Fibroblast of lung (primary cell): Measurements from ENCODE around the gene KIRREL3. TPM values are rescaled to one million over a fixed set of nuclear protein-coding genes. Genes with fewer than 3 reads are reported as not detected.

Experiments
- DNase-seq, 2 donors: peaks; one replicate each; pipeline versions ENCODE4 v3.0.0 to v3.0.0-alpha.2; 2010; ENCODE audit warnings: low read depth in 2 of 2
- H2AFZ ChIP-seq: 2 replicates; pipeline ENCODE4 v1.5.1; 2012; ENCODE audit warnings: low read length, control low read depth, inconsistent platforms
- H3K27ac ChIP-seq: 2 replicates; pipeline ENCODE4 v1.5.1; 2011; ENCODE audit warnings: low read length, control low read depth; ENCODE audit not compliant: insufficient read depth
- H3K27me3 ChIP-seq: 2 replicates; pipeline ENCODE4 v1.5.1; 2011; ENCODE audit warnings: mild to moderate bottlenecking, low read length; ENCODE audit not compliant: control insufficient read depth, insufficient read depth
- H3K36me3 ChIP-seq: 2 replicates; pipeline ENCODE4 v1.5.1; 2011; ENCODE audit warnings: low read length; ENCODE audit not compliant: control insufficient read depth, insufficient read depth
- H3K4me1 ChIP-seq: 2 replicates; pipeline ENCODE4 v1.5.1; 2011; ENCODE audit warnings: low read length; ENCODE audit not compliant: control insufficient read depth, insufficient read depth; ENCODE audit errors: extremely low read depth
- H3K4me2 ChIP-seq: 2 replicates; pipeline ENCODE4 v1.5.1; 2011; ENCODE audit warnings: low read length, control low read depth; ENCODE audit not compliant: insufficient read depth; ENCODE audit errors: extremely low read depth
- H3K4me3 ChIP-seq, 4 experiments: fragments of 200-600 bp in 1 of 4; sonication (generic) in 1 of 4; replicated peaks in 1 of 4; 2 replicates each; pipeline ENCODE4 v1.5.1; 2011 to 2016; ENCODE audit warnings: low read length in 4 of 4, low read depth in 3 of 4, mild to moderate bottlenecking in 3 of 4, control low read depth in 2 of 4, inconsistent platforms in 1 of 4, mixed read lengths in 1 of 4; ENCODE audit not compliant: insufficient read depth in 1 of 4; ENCODE audit errors: control extremely low read depth in 1 of 4
- H3K79me2 ChIP-seq: 2 replicates; pipeline ENCODE4 v1.5.1; 2012; ENCODE audit warnings: mild to moderate bottlenecking, low read length, inconsistent platforms; ENCODE audit not compliant: control insufficient read depth, insufficient read depth
- H3K9ac ChIP-seq: 2 replicates; pipeline ENCODE4 v1.5.1; 2011; ENCODE audit warnings: mild to moderate bottlenecking, low read length, control low read depth; ENCODE audit not compliant: insufficient read depth
- H3K9me3 ChIP-seq: 2 replicates; pipeline ENCODE4 v1.5.1; 2012; ENCODE audit warnings: low read depth, low read length; ENCODE audit not compliant: control insufficient read depth, insufficient read depth
- H4K20me1 ChIP-seq: 2 replicates; pipeline ENCODE4 v1.5.1; 2011; ENCODE audit warnings: low read length; ENCODE audit not compliant: control insufficient read depth, insufficient read depth; ENCODE audit errors: extremely low read depth
- CTCF ChIP-seq, 2 donors: IDR thresholded peaks in 1 of 2; conservative IDR thresholded peaks in 1 of 2; 1 replicate in 1 of 2; 2 replicates in 1 of 2; pipeline ENCODE4 v1.5.1; 2011 to 2012; ENCODE audit warnings: low read length in 2 of 2, control low read depth in 1 of 2, inconsistent platforms in 1 of 2, low read depth in 1 of 2, mild to moderate bottlenecking in 1 of 2
- EZH2 ChIP-seq: IDR thresholded peaks from 2 replicates; pipeline ENCODE4 v1.5.1; 2012; ENCODE audit warnings: low read length, control low read depth, mild to moderate bottlenecking; ENCODE audit errors: missing control alignments
- polyA plus RNA-seq, 2 donors: library from polyadenylated mRNA; depleted of rRNA in 1 of 2; stranded (reverse) in 1 of 2; unstranded in 1 of 2; fragments of >200 nt; gene quantifications; 2 replicates each; pipeline ENCODE4 v1.2.1, GENCODE V29; 2011 to 2012; ENCODE audit warnings: missing spikeins in 1 of 2
- total RNA-seq: library from RNA; depleted of rRNA; stranded (reverse); fragments of >200 nt; gene quantifications from 2 replicates; pipeline ENCODE4 v1.2.1, GENCODE V29; 2014

The KIRREL3 gene
- total and polyA plus RNA-seq, 2 donors (not counting 1 experiment from before 2014, with no cell fraction given) = 2.8 to 6.1 TPM

GRCh38 chr11:126465573-126466188 lies 534.9 kb downstream of the KIRREL3 start:
- peaks cover 5% of the 10 kb centered on the region for H3K27me3 ChIP-seq
- DNase-seq = no peak
- H3K36me3 ChIP-seq = no peaks in the 10 kb centered on the region
- no peak overlapping the region for H3K9ac ChIP-seq
- no peak for TF ChIP-seq EZH2
- no peak for TF ChIP-seq CTCF (conservative IDR thresholded peaks at IDR 0.05 in 1 of 2, IDR thresholded peaks at IDR 0.05 in 1 of 2; ENCODE audit: low read depth in 1 of 2, low read length in 2 of 2)
- H2AFZ ChIP-seq = no peak overlapping the region
- no peak overlapping the region for H3K27ac ChIP-seq
- no peaks in the 10 kb centered on the region for H3K79me2 ChIP-seq
- H3K4me1 ChIP-seq = no peaks in the 10 kb centered on the region
- no peaks in the 10 kb centered on the region for H4K20me1 ChIP-seq
- no peak overlapping the region for H3K4me2 ChIP-seq
- no peaks in the 10 kb centered on the region for H3K9me3 ChIP-seq
- H3K4me3 ChIP-seq = no peak overlapping the region

- H3K9ac ChIP-seq = no peak overlapping the region
Observed at GRCh38 chr11:126464796-126465195, 535.8 kb downstream of the KIRREL3 start.

GRCh38 chr11:126462422-126462821 lies 538.1 kb downstream of the KIRREL3 start:
- TF ChIP-seq EZH2 (no peak), CTCF (conservative IDR thresholded peaks at IDR 0.05 in 1 of 2, IDR thresholded peaks at IDR 0.05 in 1 of 2; ENCODE audit: low read depth in 1 of 2, low read length in 2 of 2) (no peak)

More at GRCh38 chr11:126464796-126465195, 535.8 kb downstream of the KIRREL3 start:
- Histone ChIP-seq H3K4me2 (no peak overlapping the region), H3K9me3 (no peaks in the 10 kb centered on the region), H3K36me3 (no peaks in the 10 kb centered on the region), H3K27ac (no peak overlapping the region), H3K79me2 (no peaks in the 10 kb centered on the region), H2AFZ (no peak overlapping the region), H4K20me1 (no peaks in the 10 kb centered on the region), H3K4me3 (no peak overlapping the region), H3K27me3 (peaks cover 5% of the 10 kb centered on the region), H3K4me1 (no peaks in the 10 kb centered on the region)
- DNase-seq = no peak
- no peak for TF ChIP-seq EZH2
- TF ChIP-seq CTCF (conservative IDR thresholded peaks at IDR 0.05 in 1 of 2, IDR thresholded peaks at IDR 0.05 in 1 of 2; ENCODE audit: low read depth in 1 of 2, low read length in 2 of 2) = no peak

More at GRCh38 chr11:126462422-126462821, 538.1 kb downstream of the KIRREL3 start:
- H3K36me3 ChIP-seq = no peaks in the 10 kb centered on the region
- no peak overlapping the region for H3K4me3 ChIP-seq
- H4K20me1 ChIP-seq = no peaks in the 10 kb centered on the region
- no peak overlapping the region for H3K4me2 ChIP-seq
- no peak for DNase-seq
- no peak overlapping the region for H3K9ac ChIP-seq
- H3K27me3 ChIP-seq = peaks cover 5% of the 10 kb centered on the region
- H2AFZ ChIP-seq = no peak overlapping the region
- H3K4me1 ChIP-seq = no peaks in the 10 kb centered on the region
- no peaks in the 10 kb centered on the region for H3K9me3 ChIP-seq
- H3K79me2 ChIP-seq = no peaks in the 10 kb centered on the region
- no peak overlapping the region for H3K27ac ChIP-seq
